CD4-positive, alpha-beta memory T cell (primary cell): ENCODE measurements around the gene ANKRD52. TPM values are rescaled to one million over a fixed set of nuclear protein-coding genes. Genes with fewer than 3 reads are reported as not detected.

Source experiments
- CTCF ChIA-PET: fragments of 350-600 bp; sonication (Branson Sonifier 250); formaldehyde crosslinking; loops from one replicate; lab custom pipeline; 2021; ENCODE audit warnings: inconsistent platforms; ENCODE audit not compliant: partially characterized antibody; lab: Charles Lee
- POLR2A ChIA-PET: fragments of 350-600 bp; sonication (Branson Sonifier 250); formaldehyde crosslinking; loops from one replicate; lab custom pipeline; 2021; ENCODE audit not compliant: partially characterized antibody; lab: Charles Lee
- DNase-seq, 5 donors: peaks; one replicate each; pipeline versions ENCODE4 v3.0.0 to v3.0.0-alpha.2; 2020 to 2022; ENCODE audit warnings: mixed read lengths in 1 of 5
- H3K27ac ChIP-seq: one replicate; pipeline ENCODE4 v1.7.0; 2013; ENCODE audit warnings: low read depth, low read length
- H3K27me3 ChIP-seq: 2 replicates; pipeline ENCODE4 v1.7.0; 2013; ENCODE audit warnings: mild to moderate bottlenecking, low read length, moderate library complexity; ENCODE audit not compliant: insufficient read depth
- H3K36me3 ChIP-seq: 2 replicates; pipeline ENCODE4 v1.7.0; 2013; ENCODE audit warnings: mild to moderate bottlenecking, low read length, moderate library complexity; ENCODE audit not compliant: insufficient read depth
- H3K4me1 ChIP-seq: 2 replicates; pipeline ENCODE4 v1.7.0; 2013; ENCODE audit warnings: mild to moderate bottlenecking, low read length, moderate library complexity; ENCODE audit not compliant: insufficient read depth
- H3K4me3 ChIP-seq, 2 donors: one replicate each; pipeline ENCODE4 v1.7.0; 2013; ENCODE audit warnings: low read length in 2 of 2, mild to moderate bottlenecking in 1 of 2
- H3K9me3 ChIP-seq, 2 donors: one replicate each; pipeline ENCODE4 v1.7.0; 2013; ENCODE audit warnings: low read length in 2 of 2, control low read depth in 1 of 2; ENCODE audit not compliant: control insufficient read depth in 1 of 2
- H3K27ac Mint-ChIP-seq, 7 donors: one replicate each; pipeline ENCODE4 v1.8.0; 2020 to 2021; ENCODE audit warnings: mixed read lengths in 7 of 7, mild to moderate bottlenecking in 6 of 7, inconsistent platforms in 3 of 7, moderate library complexity in 3 of 7
- H3K27me3 Mint-ChIP-seq, 2 donors: one replicate each; pipeline ENCODE4 v1.8.0; 2020 to 2021; ENCODE audit warnings: mixed read lengths in 2 of 2
- H3K36me3 Mint-ChIP-seq, 2 donors: one replicate each; pipeline ENCODE4 v1.8.0; 2020 to 2021; ENCODE audit warnings: mixed read lengths in 2 of 2, inconsistent platforms in 1 of 2, mild to moderate bottlenecking in 1 of 2
- H3K4me1 Mint-ChIP-seq, 4 donors: one replicate each; pipeline ENCODE4 v1.8.0; 2020 to 2021; ENCODE audit warnings: mixed read lengths in 4 of 4, mild to moderate bottlenecking in 1 of 4
- H3K4me3 Mint-ChIP-seq, 8 donors: one replicate each; pipeline ENCODE4 v1.8.0; 2020 to 2021; ENCODE audit warnings: mixed read lengths in 8 of 8, mild to moderate bottlenecking in 7 of 8, moderate library complexity in 6 of 8, inconsistent platforms in 3 of 8
- H3K9me3 Mint-ChIP-seq, 8 donors: one replicate each; pipeline ENCODE4 v1.8.0; 2020 to 2021; ENCODE audit warnings: mixed read lengths in 8 of 8, mild to moderate bottlenecking in 5 of 8, inconsistent platforms in 3 of 8, moderate library complexity in 1 of 8
- intact Hi-C: fragments of 100-400 bp; cut with micrococcal nuclease; formaldehyde crosslinking; loops from one replicate; pipeline ENCODE4 v1.15.1; 2023
- polyA plus RNA-seq, 2 donors: library from polyadenylated mRNA; unstranded; fragments of 300-500 nt; fragmentation: Illumina TruSeq; gene quantifications; one replicate each; pipeline ENCODE4 v1.2.3, GENCODE V29; 2021
- total RNA-seq, 2 experiments: library from RNA; stranded (reverse); gene quantifications; one replicate each; pipeline ENCODE4 v1.2.3, GENCODE V29; 2021

ANKRD52 gene
- total RNA-seq = 10 to 100 TPM; 44.1 to 44.5 TPM
- polyA plus RNA-seq = 10 to 100 TPM in 1 of 2 donors, 1 to 10 TPM in 1; 3.4 to 25.1 TPM

- intact Hi-C loops = loop anchor here (1.0 kb wide), 5 partner anchors 8 to 206 kb away; partner anchors contain the start of genes COQ10A and CS
- Mint-ChIP-seq H3K36me3 (peaks cover 20 to 29% of the 10 kb centered on the region in 2 donors), H3K4me1 (peaks cover 13 to 31% (median 19%) of the 10 kb centered on the region in 4 donors), H3K9me3 (no peaks in the 10 kb centered on the region), H3K4me3 (peak within 1 kb of the TSS; percentile 89 to 97 (median 92)), H3K27ac (peak within 1 kb of the TSS; percentile 82 to 95 (median 91)), H3K27me3 (no peaks in the 10 kb centered on the region)
- peak; percentile 76 to 87 (median 82) for DNase-seq
- ChIA-PET CTCF (interaction anchor here (0.7 to 5.5 kb wide), 14 partner anchors 10 to 213 kb away, joined by 3 to 36 read pairs (median 6); partner anchors contain the start of genes COQ10A, RNF41, SMARCC2 and TIMELESS), POLR2A (interaction anchor here (0.6 to 5.1 kb wide), 26 partner anchors 9 to 529 kb away, joined by 3 to 38 read pairs (median 4); partner anchors contain the start of genes CNPY2, COQ10A, CS and ESYT1)
- Histone ChIP-seq H3K27ac (peak within 1 kb of the TSS; percentile 81), H3K4me1 (peaks cover 21% of the 10 kb centered on the region), H3K36me3 (peaks cover 24% of the 10 kb centered on the region), H3K9me3 (no peaks in the 10 kb centered on the region), H3K4me3 (peak within 1 kb of the TSS; percentile 85 to 95), H3K27me3 (no peaks in the 10 kb centered on the region)
Measured at GRCh38 chr12:56258068-56258819, at the start of gene ANKRD52. ANKRD52 (minus strand) TSS chr12:56258384; CDS start chr12:56258269, 115 bp downstream.

DNA sequence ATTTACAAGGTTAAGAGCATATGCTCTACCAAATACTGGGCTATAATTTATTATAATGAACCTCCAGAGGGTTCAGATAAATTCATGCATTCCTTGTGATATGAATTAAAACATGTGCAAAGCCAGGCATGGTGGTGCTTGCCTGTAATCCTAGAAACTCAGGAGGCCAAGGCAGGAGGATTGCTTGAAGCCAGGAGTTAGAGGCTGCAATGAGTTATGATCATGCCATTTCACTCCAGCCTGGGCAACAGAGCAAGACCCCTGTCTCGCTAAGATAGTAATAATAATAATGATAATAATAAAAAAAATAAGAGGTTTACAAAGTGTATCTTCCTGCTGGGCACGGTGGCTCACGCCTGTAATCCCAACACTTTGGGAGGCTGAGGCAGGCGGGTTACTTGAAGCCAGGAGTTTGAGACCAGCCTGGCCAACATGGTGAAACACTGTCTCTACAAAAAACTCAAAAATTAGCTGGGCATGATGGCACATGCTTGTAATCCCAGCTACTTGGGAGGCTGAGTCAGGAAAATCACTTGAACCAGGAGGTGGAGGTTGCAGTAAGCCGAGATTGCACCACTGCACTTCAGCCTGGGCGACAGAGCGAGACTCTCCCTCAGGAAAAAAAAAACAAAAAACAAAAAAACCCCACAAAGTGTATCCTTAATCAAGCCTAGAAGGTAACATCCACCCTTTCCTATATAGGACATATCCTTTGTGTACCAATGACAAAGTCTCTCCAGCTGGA lies 49.2 kb upstream of the ANKRD52 start:
- H3K9me3 Mint-ChIP-seq = no peaks in the 10 kb centered on the region
- intact Hi-C loops = no loop called here
- POLR2A ChIA-PET = interaction anchor here (0.5 to 2.1 kb wide), 3 partner anchors 8 to 190 kb away, joined by 3 to 6 read pairs (median 3); partner anchors contain the start of gene CNPY2

DNA sequence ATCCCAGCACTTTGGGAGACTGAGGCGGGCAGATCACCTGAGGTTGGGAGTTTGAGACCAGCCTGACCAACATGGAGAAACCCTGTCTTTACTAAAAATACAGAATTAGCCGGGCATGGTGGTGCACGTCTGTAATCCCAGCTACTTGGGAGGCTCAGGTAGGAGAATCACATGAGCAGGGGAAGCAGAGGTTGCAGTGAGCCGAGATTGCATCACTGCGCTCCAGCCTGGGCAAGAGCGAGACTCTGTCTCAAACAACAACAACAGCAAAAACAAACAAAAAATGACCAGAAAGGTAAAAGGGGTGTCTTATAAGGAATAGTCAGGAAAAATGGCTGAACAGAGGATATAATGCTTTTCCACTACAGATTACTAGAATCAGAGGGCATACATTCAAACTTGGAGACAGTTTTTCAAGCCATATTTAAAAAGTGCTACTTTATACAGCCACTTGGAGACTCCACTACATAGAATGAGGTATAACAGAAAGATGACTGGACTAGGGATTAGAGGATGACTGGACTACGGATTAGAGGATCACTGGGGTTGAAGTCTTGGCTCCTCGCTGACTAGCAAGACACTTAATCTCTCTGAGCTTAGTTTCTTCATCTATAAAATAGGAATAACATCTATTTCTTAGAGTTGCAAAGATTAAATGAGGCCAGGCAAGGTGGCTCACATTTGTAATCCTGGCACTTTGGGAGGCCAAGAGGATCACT lies 46.8 kb upstream of the ANKRD52 start:
- H3K4me3 Mint-ChIP-seq = no peak overlapping the region
- no peaks in the 10 kb centered on the region for H3K27me3 Mint-ChIP-seq
- H3K9me3 Mint-ChIP-seq = no peaks in the 10 kb centered on the region

More for the DNA sequence above, 49.2 kb upstream of the ANKRD52 start:
- H3K4me1 Mint-ChIP-seq = peaks cover under 1 to 2% (median under 1%) of the 10 kb centered on the region in 4 donors
- Histone ChIP-seq H3K27me3 (no peaks in the 10 kb centered on the region), H3K9me3 (no peaks in the 10 kb centered on the region), H3K4me3 (no peak overlapping the region), H3K27ac (no peak overlapping the region), H3K4me1 (no peaks in the 10 kb centered on the region), H3K36me3 (peaks cover 10% of the 10 kb centered on the region)
- CTCF ChIA-PET = interaction anchor here (1.7 to 4.5 kb wide), 2 partner anchors 31 to 156 kb away, joined by 7 to 18 read pairs; partner anchors contain the start of gene IL23A
- H3K36me3 Mint-ChIP-seq = peaks cover 14 to 33% of the 10 kb centered on the region in 2 donors
- H3K4me3 Mint-ChIP-seq = no peak overlapping the region
- H3K27ac Mint-ChIP-seq = no peak overlapping the region
- no peaks in the 10 kb centered on the region for H3K27me3 Mint-ChIP-seq
- DNase-seq = no peak

DNA sequence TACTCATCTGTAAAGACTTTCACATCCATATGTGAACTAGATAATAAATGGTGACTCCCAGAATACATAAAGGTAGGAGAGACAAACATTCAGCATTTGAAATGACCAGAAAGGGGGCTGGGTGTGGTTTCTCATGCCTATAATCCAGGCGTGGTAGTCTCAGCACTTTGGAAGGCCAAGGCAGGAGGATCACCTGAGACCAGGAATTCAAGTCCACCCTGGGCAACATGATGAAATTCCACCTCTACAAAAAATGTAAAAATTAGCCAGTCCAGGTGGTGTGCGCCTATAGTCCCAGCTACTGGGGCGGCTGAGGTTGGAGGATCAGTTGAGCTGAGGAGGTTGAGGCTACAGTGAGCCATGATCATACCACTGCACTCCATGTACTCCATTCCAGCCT lies 46.1 kb upstream of the ANKRD52 start:
- H3K4me3 Mint-ChIP-seq = no peak overlapping the region
- peaks cover 12 to 33% (median 21%) of the 10 kb centered on the region in 4 donors for H3K4me1 Mint-ChIP-seq
- no peak for DNase-seq
- Histone ChIP-seq H3K4me3 (no peak overlapping the region), H3K4me1 (peaks cover 22% of the 10 kb centered on the region), H3K36me3 (peaks cover 7% of the 10 kb centered on the region), H3K9me3 (no peaks in the 10 kb centered on the region), H3K27me3 (no peaks in the 10 kb centered on the region), H3K27ac (no peak overlapping the region)
- H3K9me3 Mint-ChIP-seq = no peaks in the 10 kb centered on the region
- no peaks in the 10 kb centered on the region for H3K27me3 Mint-ChIP-seq
- ChIA-PET POLR2A (no interaction called here), CTCF (interaction anchor here (1.2 to 1.7 kb wide), 2 partner anchors 28 to 160 kb away, joined by 3 to 4 read pairs; no protein-coding TSS in a partner anchor)
- peaks cover 3 to 24% of the 10 kb centered on the region in 2 donors for H3K36me3 Mint-ChIP-seq
- intact Hi-C loops = no loop called here
- H3K27ac Mint-ChIP-seq = no peak overlapping the region

More for the DNA sequence above, 46.8 kb upstream of the ANKRD52 start:
- no peak overlapping the region for H3K27ac ChIP-seq
- CTCF ChIA-PET = interaction anchor here (1.2 to 1.7 kb wide), 2 partner anchors 29 to 159 kb away, joined by 3 to 4 read pairs; no protein-coding TSS in a partner anchor
- H3K27me3 ChIP-seq = no peaks in the 10 kb centered on the region
- H3K4me1 ChIP-seq = peaks cover 20% of the 10 kb centered on the region
- POLR2A ChIA-PET = no interaction called here
- H3K4me1 Mint-ChIP-seq = peaks cover 12 to 26% (median 18%) of the 10 kb centered on the region in 4 donors
- peaks cover 7 to 24% of the 10 kb centered on the region in 2 donors for H3K36me3 Mint-ChIP-seq
- DNase-seq = no peak
- no peaks in the 10 kb centered on the region for H3K9me3 ChIP-seq
- no peak overlapping the region for H3K4me3 ChIP-seq
- H3K36me3 ChIP-seq = peaks cover 7% of the 10 kb centered on the region
- peak overlapping the region in 3 of 7 donors; percentile 30 to 73 (median 54) for H3K27ac Mint-ChIP-seq
- intact Hi-C loops = no loop called here

DNA sequence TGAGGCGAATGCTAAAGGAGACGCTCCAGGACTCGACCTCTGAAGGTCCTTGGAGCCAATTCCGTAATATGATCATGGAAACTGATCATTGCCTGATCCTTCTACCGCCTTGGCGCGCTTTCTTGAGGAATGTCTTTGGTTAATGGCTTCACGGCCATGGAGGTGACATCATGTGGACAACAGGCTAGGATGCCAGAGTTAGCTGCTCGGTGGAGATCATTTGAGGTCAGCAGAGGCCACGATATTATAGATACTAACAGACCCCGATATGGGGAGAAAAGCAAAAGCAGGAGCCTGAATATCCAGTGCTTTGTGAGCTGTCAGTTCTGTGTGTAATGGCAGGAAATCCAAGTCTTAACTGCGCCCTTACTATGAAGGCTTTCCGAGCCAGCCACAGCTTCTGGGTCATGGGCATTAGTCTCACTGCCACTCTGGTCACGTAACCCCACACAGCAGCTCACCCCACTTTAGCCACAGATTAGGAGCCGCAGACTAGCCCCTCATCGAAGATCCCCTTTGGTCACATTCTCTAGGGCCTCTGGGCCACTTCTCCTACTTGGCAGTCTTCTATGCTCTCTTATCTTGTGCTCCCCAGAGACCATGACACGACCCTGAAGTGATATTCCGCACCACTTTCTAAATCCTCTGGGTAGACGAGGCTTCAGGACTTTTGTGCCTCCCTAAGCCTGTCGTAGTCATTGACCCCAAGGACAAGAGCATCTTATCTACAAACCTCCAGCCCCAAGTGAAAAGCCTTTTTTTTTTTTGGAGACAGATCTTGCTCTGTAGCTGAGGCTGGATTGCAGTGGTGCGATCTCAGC lies 42.7 kb upstream of the ANKRD52 start:
- intact Hi-C loops = loop anchor here (1.0 kb wide), 11 partner anchors 15 to 563 kb away; partner anchors contain the start of genes ANKRD52, IL23A, SPRYD4 and STAT2
- no peak for DNase-seq
- H3K9me3 Mint-ChIP-seq = no peaks in the 10 kb centered on the region
- H3K4me1 ChIP-seq = peaks cover 56% of the 10 kb centered on the region
- peaks cover 4% of the 10 kb centered on the region for H3K36me3 ChIP-seq
- POLR2A ChIA-PET = interaction anchor here (0.6 to 2.8 kb wide), 4 partner anchors 10 to 62 kb away, joined by 4 to 10 read pairs (median 7); partner anchors contain the start of genes ANKRD52 and PAN2
- H3K27ac Mint-ChIP-seq = peak overlapping the region; percentile 95 to 99 (median 98)
- H3K4me1 Mint-ChIP-seq = peaks cover 31 to 66% (median 48%) of the 10 kb centered on the region in 4 donors
- CTCF ChIA-PET = no interaction called here
- peaks cover 3 to 31% of the 10 kb centered on the region in 2 donors for H3K36me3 Mint-ChIP-seq
- H3K27ac ChIP-seq = peak overlapping the region; percentile 99
- H3K9me3 ChIP-seq = no peaks in the 10 kb centered on the region
- H3K27me3 Mint-ChIP-seq = no peaks in the 10 kb centered on the region
- peak overlapping the region; percentile 90 to 97 (median 96) for H3K4me3 Mint-ChIP-seq
- H3K27me3 ChIP-seq = no peaks in the 10 kb centered on the region
- peak overlapping the region; percentile 79 to 97 for H3K4me3 ChIP-seq
